IPS-NIHi11 (cell line): Measurements from ENCODE around the gene CCDC201.
"Not testable (repeated sequence)": the region's sequence is repeated elsewhere in the genome, so short reads cannot be mapped to it uniquely, and the experiment has no call there.

Source experiments
- DNase-seq: peaks from one replicate; pipeline ENCODE4 v3.0.0; 2012; ENCODE audit warnings: mixed read lengths, low spot score

CCDC201 gene

GRCh38 chr7:45874408-45875131 is 1.7 kb upstream of the CCDC201 start:
- no peak for DNase-seq

DNA sequence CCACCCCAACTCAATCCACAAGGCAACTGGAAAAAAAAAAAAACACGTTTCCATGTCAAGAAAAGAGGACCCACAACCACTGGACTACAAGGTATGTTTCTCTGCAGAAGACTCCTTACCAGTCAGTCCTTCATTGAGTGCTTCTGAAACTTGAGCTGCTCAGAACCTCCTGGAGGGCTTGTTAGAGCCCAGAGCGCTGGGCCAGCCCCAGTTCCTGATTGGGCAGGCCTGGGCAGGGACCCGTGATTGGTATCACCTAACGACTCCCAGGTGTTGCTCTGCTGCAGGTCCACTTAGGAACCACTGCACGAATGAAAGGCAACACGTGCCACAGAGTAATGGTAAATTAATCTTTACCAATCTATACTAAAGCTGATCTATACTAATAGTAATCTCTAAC is 473 bp upstream of the CCDC201 start:
- peak; percentile 39 for DNase-seq

GRCh38 chr7:45872116-45873034 is 507 bp downstream of the CCDC201 start:
- peak; percentile 74 for DNase-seq

DNA sequence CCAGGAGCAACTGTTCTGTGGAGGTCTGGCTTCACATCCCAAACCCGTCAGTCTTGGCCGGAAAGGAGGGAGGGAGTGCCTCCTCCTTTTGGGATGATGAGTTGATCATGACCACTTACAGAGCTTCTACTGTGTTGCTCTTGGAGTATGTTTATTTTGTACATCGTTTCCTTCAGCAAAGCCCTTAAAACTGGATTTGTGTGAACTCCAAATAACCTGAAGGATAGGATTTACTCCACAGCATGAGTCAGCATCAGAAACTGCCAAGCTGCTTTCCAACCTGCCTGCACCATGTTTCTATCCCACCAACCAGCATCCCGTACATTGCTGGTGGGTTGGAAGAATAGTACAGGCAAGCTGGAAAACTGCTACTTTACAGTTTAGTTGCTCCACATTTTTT is 3.5 kb downstream of the CCDC201 start:
- DNase-seq: no peak

DNA sequence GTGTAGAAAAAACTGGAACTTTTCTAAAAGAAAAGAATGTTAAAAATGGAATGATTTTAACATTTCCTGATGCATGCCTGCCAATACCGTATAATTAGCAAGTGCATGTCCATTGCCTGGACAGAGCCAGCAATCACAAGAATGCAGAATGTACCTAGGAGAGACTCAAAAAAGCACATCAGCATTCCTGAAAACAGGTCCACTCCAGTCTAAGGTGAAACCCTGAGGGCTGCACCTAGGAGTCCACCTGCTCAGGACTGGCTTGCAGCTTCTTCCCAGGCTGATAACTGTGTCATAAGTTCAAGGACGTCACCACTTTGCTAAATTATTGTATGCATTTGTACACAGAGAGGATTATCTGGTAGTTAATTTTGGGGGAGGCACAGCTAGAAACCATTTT is 5.4 kb downstream of the CCDC201 start:
- no peak for DNase-seq

DNA sequence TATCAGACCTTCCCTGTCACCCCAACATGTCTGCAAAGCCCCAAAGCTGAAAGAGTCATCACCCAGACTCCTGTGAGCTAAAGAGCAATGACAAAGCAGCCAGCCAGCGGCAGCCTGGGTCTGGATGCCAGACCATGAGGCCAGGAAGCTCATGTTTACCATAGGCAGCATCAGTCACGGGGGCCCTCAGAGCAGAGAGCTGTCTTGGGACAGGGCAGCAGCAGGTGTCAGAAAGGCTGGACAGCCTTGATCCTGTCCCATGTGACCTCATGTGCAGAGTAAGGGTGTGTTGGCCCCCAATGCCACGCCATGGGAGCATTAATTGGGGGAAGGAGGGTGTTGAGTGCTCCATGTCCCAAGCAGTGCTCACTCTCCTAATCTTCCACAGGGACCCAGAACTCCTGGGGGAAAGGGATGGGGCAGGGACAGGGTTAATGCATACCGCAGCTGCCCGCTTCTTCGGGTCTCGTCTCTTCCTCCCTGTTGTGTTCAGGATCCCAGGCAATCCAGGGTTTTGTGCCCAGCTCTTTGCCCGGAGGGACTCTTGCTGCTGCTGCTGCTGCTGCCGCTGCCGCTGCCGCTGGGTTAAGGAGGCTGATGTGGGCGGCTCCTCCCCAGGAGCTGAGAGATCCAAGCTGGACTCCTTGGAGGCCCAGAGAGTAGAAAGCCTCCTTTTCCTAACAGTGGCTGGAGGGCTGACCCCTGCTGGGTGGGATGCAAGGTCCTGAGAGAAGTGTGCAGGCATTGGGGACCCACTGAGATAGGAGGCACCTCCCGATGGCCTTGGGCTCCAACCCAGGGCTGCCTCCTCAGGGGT is 7.1 kb downstream of the CCDC201 start:
- DNase-seq: no peak

DNA sequence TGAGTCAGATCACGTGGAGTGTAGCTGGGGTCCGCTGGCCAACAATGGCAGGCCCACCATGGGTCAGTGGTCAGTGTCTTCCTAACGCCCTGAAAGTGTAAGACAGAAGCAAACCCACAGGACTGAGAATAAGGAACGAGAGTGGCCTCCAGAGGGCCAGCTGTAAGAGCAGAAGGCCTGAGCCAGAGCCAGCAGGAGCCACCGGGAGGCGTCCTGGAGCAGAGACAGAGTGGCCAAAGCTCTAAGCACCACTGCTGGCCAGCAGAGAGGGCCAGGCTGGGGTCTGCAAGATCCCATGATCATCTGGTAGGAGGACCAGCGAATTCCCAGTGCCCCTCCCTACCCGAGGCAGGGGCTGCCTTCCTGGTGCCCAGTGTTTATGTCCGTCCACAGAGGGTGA is 9.2 kb downstream of the CCDC201 start:
- DNase-seq: peak; percentile 79

GRCh38 chr7:45856888-45857287 is 16.0 kb downstream of the CCDC201 start:
- DNase-seq: not testable (repeated sequence)

DNA sequence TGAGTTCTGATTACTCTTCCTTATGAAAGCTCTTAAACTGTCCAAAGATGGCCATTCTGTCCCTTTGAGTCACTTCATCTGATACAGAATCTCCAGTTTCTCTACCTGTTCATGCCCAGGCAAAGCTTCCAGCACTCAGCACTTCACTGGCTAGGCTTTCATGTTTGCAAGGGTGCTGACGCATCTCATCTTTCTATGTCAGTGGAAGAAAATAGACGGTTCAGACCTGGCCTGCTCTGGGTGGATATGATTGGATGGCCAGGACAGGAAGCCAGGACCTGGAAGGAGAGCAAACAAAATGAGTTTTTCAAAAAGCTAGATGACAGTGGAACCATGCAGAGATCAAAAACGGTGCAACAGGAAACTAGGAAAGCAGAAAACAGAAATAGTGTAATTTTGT is 17.2 kb downstream of the CCDC201 start:
- not testable (repeated sequence) for DNase-seq

DNA sequence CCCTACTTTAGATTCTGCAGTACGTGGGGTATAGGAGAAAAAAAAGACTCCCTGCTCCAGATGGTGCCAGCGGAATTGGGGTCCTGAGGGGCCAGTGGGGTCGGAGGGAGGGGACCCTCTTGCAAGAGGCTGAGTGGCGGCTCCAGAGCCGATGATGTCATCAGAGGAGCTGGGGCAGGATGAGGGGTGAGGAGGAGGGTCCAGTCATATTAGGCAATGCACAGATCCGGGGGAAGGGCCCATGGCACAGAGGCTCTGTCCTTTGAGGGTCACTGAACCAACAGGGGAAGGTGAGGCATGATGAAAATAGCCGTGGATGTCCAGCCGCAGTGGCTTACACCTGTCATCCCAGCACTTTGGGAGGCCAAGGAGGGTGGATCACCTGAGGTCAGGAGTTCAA is 19.4 kb downstream of the CCDC201 start:
- not testable (repeated sequence) for DNase-seq

GRCh38 chr7:45852984-45853383 is 19.9 kb downstream of the CCDC201 start:
- not testable (repeated sequence) for DNase-seq

DNA sequence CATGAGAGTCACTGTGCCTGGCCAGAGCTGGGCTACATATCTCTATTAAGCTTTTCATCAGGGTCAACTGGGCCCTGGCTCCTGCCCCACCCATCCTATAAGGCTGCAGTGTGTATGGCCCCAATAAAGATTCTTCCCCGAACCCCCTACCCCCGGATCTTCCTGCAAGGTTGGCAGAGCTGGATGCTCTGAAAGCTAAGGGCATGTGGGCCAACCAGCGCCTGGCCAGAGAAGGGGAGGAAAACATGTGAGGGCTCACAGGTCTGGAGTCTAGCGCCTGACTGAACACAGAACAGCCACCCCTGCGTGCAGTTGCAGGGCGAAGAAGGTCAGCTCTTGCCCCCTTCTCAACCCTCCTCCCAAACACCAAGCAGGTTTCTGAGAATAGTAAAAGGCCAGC is 24.1 kb downstream of the CCDC201 start:
- not testable (repeated sequence) for DNase-seq

DNA sequence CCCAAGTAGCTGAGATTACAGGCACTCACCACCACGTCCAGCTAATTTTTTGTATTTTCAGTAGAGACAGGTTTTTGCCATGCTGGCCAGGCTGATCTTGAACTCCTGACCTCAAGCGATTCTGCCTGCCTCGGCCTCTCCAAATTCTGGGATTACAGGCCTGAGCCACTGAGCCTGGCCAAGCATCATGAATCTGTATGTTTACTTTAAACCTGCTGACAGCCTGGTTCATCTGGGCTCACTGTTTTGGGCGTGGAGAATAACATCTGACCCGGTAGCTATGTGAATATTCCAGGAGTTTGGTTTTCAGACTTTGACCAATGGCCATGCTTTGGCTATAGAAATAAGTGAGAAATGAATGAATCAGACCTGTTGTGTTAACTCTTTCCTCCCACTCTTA is 26.3 kb downstream of the CCDC201 start:
- not testable (repeated sequence) for DNase-seq

- not testable (repeated sequence) for DNase-seq
Observed at GRCh38 chr7:45841926-45842717, 30.8 kb downstream of the CCDC201 start.

DNA sequence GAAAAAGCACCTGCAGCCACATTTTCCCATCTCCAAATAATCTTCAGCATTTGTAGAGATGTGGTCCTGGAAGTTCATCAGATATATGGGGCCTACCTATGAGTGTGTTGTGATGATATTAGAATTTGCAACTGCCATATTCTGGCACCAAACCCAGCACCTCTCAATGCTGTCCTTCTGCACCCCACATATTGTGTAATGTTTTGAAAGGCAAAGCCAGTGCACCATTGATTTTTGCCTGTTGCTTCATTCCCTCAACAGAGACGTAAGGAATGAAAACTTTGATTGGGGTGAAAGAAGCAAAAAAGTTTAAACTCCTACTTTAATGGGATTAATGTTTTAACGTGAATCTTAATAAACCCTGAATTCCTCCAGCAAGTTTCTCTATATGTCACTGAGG is 34.0 kb downstream of the CCDC201 start:
- DNase-seq: not testable (repeated sequence)

GRCh38 chr7:45832433-45833177 is 40.3 kb downstream of the CCDC201 start:
- DNase-seq: not testable (repeated sequence)

- DNase-seq: not testable (repeated sequence)
Observed at GRCh38 chr7:45829846-45830245, 43.0 kb downstream of the CCDC201 start.

GRCh38 chr7:45827731-45828130 is 45.2 kb downstream of the CCDC201 start:
- not testable (repeated sequence) for DNase-seq

DNA sequence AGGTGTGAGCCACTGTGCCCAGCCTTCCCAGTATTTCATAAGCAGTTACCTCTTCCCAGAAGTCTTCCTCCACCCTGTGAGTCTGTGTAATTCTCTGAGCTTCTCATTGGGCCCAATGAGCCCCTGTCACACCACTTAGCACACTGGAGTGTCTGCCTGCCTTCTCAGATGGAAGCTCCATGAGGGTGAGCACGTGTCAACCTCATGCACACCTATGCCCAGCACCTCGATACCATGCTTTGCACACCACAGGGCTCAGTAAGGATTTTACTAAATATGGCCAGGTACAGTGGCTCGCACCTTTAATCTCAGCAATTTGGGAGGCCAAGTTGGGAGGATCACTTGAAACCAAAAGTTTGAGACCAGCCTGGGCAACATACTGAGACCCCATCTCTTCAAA is 46.3 kb downstream of the CCDC201 start:
- DNase-seq: not testable (repeated sequence)

DNA sequence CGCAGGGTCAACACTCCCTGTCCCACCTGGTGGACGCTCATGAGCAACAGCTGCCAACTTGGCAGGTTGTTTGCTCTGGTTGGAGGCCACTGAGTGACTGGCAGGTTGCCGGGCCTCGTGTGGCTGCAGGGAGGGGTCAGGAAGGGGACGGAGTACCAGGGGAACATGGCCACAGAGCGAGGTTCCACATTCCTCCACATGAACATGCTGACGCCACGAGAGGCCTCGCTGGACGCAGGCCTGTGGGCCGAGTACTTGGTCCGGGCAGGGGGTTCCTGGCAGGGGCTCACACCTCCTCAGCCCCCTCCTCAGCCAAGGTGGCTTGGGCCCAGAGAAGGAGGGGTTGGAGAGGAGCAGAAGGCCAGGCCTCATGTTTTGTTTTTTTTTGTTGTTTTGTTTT is 54.1 kb downstream of the CCDC201 start:
- not testable (repeated sequence) for DNase-seq

- DNase-seq: not testable (repeated sequence)
Observed at GRCh38 chr7:45817913-45818312, 55.0 kb downstream of the CCDC201 start.
